Keratinocyte (primary cell): ENCODE measurements around the gene PARK7.

Experiments used
- CTCF ChIP-seq, 3 experiments: IDR thresholded peaks in 1 of 3; conservative IDR thresholded peaks in 1 of 3; optimal IDR thresholded peaks in 1 of 3; 2 replicates in 2 of 3; 3 replicates in 1 of 3; pipeline versions ENCODE3 to v1.5.1; 2011; ENCODE audit warnings: low read length in 3 of 3, mild to moderate bottlenecking in 3 of 3, moderate library complexity in 2 of 3, control low read depth in 1 of 3, inconsistent platforms in 1 of 3; ENCODE audit not compliant: insufficient read depth in 2 of 3; ENCODE audit errors: extremely low read depth in 1 of 3
- EZH2 ChIP-seq: IDR thresholded peaks from one replicate; pipeline ENCODE4 v1.6.1; 2012; ENCODE audit warnings: inconsistent platforms, mild to moderate bottlenecking, low read length, moderate library complexity

DNA sequence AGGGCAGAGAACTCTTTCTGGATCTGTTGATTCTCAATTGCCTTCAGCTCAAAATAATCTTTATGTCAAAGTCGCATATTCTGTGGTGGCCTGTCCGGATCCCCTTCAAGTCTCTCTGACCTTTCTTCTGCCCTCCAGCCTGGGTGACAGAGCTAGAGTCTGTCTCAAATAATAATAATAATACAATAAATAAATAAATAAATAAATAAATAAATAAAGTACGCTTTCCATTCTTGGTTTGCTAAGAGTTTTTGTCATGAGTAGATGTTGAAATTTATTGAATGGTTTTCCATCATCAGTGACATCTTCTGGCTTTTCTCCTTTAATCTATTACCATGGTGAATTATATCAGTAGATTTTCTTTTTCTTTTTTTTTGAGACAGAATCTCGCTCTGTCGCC lies 33.9 kb downstream of the PARK7 start:
- TF ChIP-seq CTCF (optimal IDR thresholded peaks at IDR 0.05 in 1 of 3, IDR thresholded peaks at IDR 0.05 in 1 of 3, conservative IDR thresholded peaks at IDR 0.05 in 1 of 3; ENCODE audit: extremely low read depth in 1 of 3, insufficient read depth in 2 of 3, low read length in 3 of 3) (no peak), EZH2 (no peak)
